GM08714 (cell line): ENCODE measurements around the gene UPK3BL2.
"Not testable (repeated sequence)": the region's sequence is repeated elsewhere in the genome, so short reads cannot be mapped to it uniquely, and the experiment has no call there.

Source experiments
- H3K4me3 ChIP-seq: fragments of 200-500 bp; sonication (Bioruptor generic); 2 replicates; pipeline ENCODE4 v1.5.1; 2014; ENCODE audit warnings: mild to moderate bottlenecking, low read length, inconsistent platforms

UPK3BL2 gene, protein sequence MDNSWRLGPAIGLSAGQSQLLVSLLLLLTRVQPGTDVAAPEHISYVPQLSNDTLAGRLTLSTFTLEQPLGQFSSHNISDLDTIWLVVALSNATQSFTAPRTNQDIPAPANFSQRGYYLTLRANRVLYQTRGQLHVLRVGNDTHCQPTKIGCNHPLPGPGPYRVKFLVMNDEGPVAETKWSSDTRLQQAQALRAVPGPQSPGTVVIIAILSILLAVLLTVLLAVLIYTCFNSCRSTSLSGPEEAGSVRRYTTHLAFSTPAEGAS

DNA sequence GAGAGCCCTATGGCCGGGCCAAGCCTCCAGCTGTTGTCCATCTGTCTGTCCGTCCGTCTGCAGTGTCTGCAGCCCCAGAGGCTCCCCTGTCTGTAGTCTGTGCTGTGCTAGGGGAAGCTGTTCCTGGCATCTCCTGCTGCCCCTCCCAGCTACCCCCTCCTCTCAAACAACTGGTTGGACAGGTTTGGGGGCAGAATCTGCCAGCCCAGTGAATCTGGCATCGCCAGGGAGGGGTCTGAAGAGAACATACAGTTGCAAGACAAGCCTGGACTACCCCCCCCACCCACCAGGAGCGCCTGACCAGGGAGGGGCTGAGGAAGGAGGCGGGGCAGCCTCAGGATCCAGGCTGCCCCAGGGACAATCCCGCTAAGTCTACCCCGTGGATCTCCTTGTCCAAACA, at the start of gene UPK3BL2:
Gene UPK3BL2 (minus strand): TSS at position 101 of the 400 bp plus-strand sequence. CDS start 60 bp downstream, at position 41.
- H3K4me3 ChIP-seq = not testable (repeated sequence)

DNA sequence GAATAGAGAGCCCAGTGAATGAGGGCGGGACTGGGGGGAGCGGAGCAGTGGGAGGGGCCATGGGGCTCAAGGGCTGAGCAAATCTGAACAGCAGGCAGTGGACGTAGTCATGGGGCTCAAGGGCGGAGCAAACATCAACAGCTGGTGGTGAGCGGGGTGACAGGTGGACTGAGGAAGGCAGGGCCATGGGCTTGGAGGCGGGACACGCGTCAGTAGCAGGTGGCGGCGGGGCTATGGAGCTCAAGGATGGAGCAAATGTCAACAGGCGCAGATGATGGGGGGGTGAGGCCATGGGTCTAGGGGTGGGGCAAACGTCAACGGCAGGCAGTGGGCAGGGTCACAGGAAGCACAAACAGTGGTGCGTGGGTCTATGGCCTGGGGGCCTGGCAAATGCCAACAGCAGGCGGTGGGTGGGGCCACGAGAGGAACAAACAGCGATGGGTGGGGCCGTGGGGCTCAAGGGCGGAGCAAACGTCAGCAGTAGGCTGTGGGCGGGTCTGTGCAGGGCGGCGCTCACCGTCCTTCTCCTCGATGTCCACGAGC, 49.1 kb upstream of the UPK3BL2 start:
- H3K4me3 ChIP-seq = not testable (repeated sequence)

DNA sequence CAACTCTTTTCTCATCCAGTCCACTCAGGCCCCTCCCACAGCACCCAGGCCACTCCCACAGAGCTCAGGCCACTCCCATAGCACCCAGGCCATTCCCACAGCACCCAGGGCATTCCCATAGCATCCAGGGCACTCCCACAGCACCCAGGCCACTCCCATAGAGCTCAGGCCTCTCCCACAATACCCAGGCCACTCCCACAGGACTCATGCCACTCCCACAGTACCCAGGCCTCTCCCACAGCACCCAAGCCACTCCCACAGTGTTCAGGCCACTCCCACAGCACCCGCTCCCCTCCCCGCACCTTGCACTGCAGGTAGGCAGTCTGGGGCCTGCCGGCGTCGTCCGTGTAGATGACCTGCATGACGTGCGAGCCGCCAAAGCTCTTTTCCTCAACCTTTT, 46.4 kb upstream of the UPK3BL2 start:
- not testable (repeated sequence) for H3K4me3 ChIP-seq

DNA sequence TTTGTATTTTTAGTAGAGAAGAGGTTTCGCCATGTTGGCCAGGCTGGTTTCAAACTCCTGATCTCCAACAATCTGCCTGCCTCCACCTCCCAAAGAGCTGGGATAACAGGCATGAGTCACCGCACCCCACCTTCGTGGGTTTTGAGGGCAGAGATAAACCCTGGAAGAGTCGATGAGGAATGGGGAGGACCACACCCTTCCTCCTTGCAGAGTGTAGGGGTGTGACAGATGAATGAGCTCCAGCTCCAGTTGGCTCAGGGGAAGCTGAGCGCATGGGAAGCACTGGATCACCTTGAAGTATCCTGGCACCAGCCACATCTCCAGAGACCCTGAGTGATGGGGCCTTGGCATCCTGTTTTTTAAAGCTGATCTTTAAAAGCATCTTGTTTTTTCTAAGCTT, 40.0 kb upstream of the UPK3BL2 start:
- H3K4me3 ChIP-seq = not testable (repeated sequence)

DNA sequence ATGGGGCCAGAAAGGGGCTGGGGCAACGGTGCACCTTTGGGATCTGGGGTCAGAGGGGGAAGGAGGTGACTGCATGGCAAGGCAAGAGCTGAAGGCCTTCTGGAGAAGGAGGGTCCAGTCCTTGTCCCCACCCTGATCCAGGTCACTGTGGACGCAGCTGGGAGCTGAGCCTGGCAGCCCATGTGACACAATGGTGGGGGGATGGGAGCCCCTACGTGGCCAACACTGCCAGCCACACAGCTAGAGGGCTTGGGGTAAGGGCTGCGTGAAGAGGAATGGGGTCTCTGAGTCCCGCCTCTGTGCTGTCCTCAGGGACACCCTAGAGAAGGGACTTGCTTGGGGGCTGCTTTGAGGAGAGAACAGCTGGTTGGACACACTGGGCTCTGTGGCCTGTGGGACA, 38.2 kb upstream of the UPK3BL2 start:
- H3K4me3 ChIP-seq = not testable (repeated sequence)

DNA sequence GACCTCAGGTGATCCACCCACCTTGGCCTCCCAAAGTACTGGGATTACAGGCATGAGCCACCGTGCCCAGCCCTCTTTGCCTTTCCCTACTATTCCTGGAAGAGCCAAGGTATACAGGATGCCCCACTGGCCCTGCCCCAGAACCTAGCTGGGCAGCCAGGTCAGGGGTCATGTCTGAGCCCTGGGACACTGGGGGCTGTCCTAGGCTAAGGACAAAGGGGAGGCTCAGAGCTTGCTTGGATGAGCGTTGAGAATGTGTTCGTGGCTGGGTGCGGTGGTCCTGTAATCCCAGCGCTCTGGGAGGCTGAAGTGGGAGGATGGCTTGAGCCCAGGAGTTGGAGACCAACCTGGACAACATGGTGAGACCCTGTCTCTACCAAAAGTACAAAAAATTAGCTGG, 35.0 kb upstream of the UPK3BL2 start:
- H3K4me3 ChIP-seq = not testable (repeated sequence)

DNA sequence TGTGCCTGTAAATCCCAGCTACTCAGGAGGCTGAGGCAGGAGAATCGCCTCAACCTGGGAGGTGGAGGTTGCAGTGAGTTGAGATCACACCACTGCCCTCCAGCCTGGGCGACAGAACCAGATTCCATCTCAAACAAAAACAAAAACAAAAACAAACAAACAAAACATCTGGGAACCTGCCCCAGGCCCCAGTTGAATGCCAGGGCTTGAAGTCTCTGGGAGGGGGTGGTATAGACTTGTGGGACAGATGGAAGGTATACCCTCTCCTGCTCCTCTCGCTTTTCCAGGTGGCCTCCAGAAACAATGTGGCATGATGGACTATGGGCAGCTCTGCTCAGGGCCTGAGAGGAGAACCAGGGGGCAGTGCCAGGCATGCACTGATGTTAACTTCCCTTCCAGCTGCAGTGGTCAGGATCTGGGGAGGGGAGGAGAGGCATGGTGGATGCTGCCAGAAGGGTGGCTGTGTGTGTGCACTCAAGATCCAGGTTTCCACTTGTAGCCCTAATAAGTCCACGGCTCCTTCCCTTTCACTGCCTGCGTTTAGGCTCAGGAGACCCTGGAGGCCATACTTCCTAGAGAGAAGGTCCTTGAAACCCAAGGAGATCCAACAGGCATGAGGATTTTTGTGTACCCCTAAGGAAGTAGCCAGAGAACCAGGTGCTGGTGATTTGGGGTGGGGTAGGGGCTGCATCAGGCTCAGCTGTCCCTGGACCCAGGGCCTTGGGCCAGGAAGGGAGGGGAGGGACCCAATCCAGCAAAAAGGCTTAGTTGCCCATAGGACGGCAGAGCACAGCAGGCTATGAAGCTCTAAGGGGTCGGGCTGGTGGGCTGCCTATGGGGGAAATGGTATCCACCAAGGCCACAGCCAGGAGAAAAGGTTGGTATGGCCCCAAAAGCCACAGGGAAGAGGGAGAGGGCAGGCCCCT, 34.1 kb upstream of the UPK3BL2 start:
- H3K4me3 ChIP-seq = not testable (repeated sequence)

DNA sequence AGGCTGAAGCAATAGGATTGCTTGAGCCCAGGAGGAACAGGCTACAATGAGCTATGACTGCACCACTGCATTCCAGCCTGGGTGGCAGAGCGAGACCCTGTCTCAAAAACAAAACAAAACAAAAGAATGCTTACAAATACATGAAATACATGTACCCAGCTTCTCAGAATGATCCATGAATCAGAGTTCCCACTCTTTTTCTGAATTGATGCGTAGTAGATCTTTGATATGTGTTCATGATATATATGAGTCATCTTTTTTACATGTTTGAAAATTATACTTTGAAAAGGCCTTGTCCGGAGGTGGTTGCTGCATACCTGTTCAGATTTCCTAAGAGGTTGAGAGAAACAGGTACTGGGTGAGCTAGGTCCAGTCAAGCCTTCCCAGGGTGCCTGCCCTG, 32.9 kb upstream of the UPK3BL2 start:
- not testable (repeated sequence) for H3K4me3 ChIP-seq

DNA sequence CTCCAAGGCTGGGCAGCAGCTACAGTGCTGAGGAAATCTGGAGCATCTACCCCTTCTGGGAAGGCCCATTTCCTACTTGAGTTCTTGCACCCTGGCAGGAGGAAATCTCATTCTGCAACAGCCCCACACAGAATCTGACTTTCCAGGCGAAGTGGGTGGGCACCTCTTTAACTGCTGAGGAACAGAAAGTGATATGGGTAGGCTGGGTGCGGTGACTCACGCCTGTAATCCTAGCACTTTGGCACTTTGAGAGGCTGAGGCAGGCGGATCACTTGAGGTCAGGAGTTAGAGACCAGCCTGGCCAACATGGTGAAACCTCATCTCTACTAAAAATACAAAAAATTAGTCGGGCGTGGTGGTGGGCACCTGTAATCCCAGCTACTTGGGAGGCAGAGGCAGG, 31.1 kb upstream of the UPK3BL2 start:
- H3K4me3 ChIP-seq = not testable (repeated sequence)

DNA sequence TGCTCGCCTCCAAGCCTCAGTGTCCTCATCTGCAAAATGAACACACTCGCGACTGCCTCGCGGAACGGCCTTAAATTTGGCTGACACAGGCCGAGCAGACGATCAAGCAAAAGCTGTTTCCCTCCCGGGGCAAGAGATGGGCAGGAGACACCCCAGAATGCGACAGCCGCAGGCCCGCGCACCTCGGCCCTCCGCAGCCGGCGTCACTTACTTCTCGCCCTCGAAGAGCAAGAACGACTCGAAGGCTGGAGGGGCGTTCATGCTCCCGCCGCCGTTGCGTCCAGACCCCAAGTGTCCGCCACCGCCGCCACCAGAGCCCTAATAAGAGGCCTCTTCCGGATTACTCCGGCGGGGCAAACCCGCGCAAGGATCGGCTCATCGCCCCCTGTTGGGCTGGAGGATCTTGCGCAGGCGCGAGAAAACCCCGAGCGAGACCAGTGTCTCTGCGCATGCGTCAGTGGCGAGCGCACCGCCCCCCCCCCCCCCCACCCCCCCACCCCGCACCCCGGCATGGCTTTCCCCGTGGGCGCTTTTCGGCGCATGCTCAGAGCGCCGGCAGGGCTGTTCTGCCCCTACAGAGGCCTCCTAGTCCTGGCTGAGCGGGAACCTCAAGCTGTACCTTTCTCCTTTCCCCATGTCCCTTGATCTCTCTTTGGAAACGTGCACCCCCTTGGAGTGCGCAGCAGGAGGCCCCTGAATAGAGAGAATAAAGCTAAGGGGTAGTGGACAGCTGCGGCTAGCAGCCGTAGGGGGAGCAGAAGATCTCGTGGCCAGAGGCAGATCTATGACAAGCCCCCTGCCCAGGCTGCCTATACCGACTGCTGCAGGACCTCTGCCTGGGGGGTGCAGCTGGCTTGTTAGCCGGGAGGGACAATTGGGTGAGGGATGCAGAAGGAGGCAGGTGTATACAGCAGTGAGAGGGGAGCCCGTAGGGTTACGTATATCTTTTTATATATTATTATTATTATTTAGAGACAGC, 29.1 kb upstream of the UPK3BL2 start, which contains the start of gene POLR2J3:
Gene POLR2J3 (minus strand): TSS at position 323 of the 979 bp plus-strand sequence. CDS start 62 bp downstream, at position 261.
- H3K4me3 ChIP-seq = peak within 1 kb of the TSS; percentile 89

DNA sequence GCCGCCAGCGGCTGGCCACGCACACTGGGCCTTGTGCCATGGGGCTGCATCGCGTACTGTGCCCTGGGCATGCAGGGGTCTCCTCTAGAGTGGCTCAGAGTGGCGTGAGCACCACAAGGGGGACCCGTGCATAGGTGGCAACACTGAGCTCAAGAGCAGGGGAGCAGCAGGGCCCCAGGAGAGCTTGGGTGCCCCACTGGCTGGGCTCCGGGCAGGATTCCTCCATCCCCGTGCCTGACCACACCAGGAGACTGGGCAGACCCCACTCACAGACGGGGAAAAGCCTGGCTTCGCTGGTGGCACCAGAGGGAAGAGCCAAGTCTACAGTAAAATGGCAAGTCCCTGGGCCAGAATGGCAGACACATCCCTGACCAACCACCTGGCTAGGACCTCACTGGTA, 25.1 kb upstream of the UPK3BL2 start:
- not testable (repeated sequence) for H3K4me3 ChIP-seq

DNA sequence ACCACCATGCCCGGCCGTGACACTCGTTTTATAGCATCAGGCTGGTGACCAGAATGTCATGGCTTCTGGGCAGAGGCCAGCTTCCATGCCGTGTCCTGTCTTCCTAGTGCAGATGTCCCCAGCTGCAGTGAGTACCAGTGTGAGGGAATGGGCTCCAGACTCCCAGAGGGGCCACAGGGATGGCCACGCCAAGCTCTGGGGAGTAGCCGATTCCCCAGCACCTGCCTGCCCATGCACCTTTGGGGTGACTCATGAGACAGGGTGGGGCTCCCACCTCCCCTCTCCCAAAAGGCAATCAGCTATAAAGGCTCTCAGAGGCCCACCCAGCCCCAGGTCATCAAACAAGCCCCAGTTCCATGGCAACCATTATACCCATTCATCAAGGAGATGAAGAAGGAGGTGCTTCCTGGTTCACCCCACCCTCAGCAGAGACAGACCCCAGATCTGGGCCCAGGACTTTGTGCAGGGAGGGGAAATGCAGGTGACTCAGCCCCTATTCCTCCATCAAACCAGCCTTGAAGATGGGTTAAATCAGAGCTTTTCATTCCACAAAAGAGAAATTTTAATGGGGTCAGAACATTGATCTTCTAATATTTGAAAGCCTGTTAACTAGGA, 7.4 kb upstream of the UPK3BL2 start, which contains the start of gene SPDYE2:
Gene SPDYE2 (plus strand): TSS at position 419 of the 615 bp plus-strand sequence. CDS start 2,030 bp downstream, outside the sequence.
- not testable (repeated sequence) for H3K4me3 ChIP-seq

DNA sequence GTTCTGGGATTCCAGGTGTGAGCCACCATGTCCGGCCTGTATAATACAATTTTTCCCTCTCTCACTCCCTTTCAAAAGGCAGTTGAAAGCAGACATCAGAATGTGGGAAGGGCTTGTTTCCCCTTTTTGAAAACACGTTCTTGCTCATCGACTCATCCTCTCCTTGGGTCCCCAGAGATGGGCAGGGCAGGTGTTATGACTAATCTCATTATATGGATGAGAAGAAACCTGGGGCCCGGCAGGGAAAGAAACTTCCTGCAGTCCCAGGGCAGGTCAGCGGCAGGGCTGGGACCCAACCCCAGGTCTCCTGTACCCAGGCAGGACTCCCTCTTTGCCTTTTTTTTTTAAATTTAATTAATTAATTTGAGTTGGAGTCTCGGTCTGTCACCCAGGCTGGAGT, 2.9 kb upstream of the UPK3BL2 start:
- not testable (repeated sequence) for H3K4me3 ChIP-seq

DNA sequence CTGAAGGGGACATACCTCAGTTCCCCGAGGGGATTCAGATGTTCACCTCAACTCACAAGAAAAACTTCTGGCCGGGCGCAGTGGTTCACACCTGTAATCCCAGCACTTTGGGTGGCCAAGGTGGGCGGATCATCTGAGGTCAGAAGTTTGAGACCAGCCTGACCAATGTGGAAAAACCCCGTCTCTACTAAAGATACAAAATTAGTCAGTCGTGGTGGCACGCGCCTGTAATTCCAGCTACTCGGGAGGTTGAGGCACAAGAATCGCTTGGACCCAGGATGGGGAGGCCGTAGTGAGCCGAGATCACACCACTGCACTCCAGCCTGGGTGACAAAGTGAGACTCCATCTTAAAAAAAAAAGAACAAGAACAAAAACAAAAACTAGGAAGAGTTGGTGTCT, 1.8 kb upstream of the UPK3BL2 start:
- H3K4me3 ChIP-seq = not testable (repeated sequence)

DNA sequence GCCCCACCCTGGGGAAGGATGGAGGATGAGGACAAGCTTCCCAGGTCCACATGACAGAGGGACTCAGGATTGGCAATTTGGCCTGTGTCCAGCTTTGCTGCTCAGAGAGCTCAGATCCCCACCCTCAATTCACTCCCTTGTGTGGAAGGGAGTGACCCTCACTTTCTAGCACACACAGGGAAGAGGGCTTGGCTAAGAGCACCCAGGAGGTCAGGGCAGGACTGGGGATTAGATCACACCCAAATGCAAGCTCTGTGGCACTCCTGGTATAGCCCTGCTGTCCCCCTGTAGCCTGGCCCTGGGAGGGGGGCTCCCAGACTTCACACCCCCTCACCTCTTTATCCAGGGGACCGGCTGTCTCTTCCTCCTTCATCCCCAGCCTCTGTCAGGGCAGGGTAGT, 876 bp upstream of the UPK3BL2 start:
- not testable (repeated sequence) for H3K4me3 ChIP-seq

DNA sequence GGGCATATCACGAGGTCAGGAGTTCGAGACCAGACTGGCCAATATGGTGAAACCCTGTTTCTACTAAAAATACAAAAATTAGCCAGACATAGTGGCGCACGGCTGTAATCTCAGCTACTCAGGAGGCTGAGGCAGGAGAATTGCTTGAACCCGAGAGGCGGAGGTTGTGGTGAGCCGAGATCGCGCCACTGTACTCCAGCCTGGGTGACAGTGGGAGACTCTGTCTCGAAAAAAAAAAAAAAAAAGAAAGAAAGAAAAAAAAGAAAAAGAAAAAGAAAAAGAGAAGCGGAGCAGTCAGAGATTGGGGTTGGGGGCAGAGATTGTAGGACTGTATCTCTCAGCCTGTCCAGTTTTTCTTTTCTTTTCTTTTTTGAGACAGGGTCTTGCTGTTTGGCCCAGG, 725 bp downstream of the UPK3BL2 start:
- not testable (repeated sequence) for H3K4me3 ChIP-seq

DNA sequence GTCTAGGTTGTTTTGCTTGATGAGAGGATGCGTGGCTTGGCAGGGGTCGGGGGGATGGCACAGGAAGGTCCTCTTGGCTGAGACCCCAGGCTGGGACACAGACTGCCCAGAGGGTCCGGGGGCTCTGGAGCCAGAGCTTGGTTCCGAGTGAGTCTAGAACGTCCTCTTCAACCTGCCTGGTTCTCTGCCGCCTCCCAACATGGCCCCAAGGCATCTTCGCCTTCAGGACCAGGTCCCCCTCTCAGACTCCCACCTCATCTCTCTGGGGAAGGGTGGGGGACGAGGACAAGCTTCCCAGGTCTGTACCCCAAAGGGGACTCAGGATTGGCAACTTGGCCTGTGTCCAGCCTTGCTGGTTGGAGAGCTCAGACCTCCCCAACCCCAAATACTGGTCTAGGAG, 1.4 kb downstream of the UPK3BL2 start:
- not testable (repeated sequence) for H3K4me3 ChIP-seq

DNA sequence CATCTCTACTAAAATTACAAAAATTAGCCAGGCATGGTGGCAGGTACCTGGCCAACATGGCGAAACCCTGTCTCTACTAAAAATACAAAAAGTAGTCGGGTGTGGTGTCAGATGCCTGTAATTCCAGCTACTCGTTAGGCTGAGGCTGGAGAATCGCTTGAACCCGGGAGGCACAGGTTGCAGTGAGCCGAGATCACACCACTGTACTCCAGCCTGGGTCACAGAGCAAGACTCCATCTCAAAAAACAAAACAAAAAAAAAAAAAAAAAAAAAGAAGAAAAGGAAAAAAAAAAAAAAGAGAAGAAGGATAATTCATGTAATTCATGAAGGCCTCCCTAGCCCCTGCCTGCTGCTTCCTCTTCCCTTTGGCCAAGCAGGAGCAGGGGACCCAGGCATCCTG, 2.9 kb downstream of the UPK3BL2 start:
- not testable (repeated sequence) for H3K4me3 ChIP-seq

DNA sequence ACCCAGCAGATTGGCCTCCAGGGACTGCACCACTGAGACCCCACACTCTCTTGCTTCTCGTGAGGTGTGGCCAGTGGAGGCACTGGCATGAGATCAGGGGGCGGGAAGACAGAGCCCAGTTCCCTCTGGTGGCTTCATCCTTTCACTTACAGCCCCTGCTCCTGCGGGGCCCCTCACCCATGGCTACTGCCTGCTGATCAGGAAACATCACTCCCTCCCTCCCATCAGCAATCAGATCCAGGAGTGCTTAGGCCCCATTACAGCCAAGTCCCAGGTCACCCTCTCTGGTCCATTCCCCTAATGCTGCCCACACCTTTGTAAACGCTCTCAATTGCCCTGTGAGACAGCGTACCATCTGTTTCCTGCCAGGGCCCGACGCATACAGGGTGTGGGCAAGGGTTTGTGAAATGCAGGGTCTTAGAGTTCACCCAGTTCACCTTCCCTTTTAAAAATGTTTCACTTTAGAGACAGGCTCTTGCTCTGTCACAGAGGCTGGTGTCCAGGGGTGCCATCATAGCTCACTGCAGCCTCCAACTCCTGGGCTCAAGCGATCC, 8.4 kb downstream of the UPK3BL2 start:
- not testable (repeated sequence) for H3K4me3 ChIP-seq

DNA sequence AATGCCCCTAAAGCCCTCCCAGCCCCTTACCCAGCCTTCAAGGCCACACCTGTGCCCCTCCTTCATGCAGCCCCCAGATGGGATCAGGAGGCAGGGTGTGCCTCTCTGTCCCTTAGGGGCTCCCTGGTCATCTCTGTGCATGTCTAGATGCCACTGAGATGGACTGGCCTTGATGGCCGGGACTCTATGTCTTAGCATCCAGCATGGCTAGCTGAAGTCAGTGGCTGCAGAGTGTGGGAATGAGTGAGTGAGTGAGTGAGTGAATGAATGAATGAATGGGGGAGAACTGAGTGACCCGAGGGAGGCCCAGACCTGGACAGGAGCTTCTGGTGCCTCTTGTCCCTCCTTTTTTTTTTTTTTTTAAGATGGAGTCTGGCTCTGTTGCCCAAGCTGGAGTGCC, 11.4 kb downstream of the UPK3BL2 start:
- not testable (repeated sequence) for H3K4me3 ChIP-seq
